T-helper 2 cell (primary cell): ENCODE measurements around the gene DHDH.
"Not testable (repeated sequence)": the region's sequence is repeated elsewhere in the genome, so short reads cannot be mapped to it uniquely, and the experiment has no call there.

Experiments
- DNase-seq, 5 experiments: peaks; one replicate each; pipeline versions ENCODE4 v3.0.0 to v3.0.0-alpha.2; 2012 to 2022

The DHDH gene

GRCh38 chr19:48918071-48918470 lies 15.4 kb upstream of the DHDH start:
- DNase-seq = no peak

- no peak for DNase-seq
These were observed 14.7 kb upstream of the DHDH start for GRCh38 chr19:48918801-48919247.

GRCh38 chr19:48919271-48919670 lies 14.2 kb upstream of the DHDH start:
- not testable (repeated sequence) for DNase-seq

DNA sequence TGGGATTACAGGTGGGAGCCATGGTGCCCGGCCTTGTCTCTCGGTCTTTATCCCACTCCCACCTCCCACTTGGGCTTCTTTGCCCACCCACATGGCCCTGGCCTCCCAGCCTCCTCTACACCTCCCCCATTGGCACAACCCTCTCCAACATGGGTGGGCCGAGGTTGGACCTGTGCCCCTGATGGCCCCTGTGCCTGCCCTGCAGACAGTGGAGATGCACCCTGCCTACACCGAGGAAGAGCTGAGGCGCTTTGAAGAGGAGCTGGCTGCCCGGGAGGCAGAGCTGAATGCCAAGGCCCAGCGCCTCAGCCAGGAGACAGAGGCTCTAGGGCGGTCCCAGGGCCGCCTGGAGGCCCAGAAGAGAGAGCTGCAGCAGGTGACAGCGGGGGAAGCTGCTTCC lies 12.6 kb upstream of the DHDH start:
- no peak for DNase-seq

DNA sequence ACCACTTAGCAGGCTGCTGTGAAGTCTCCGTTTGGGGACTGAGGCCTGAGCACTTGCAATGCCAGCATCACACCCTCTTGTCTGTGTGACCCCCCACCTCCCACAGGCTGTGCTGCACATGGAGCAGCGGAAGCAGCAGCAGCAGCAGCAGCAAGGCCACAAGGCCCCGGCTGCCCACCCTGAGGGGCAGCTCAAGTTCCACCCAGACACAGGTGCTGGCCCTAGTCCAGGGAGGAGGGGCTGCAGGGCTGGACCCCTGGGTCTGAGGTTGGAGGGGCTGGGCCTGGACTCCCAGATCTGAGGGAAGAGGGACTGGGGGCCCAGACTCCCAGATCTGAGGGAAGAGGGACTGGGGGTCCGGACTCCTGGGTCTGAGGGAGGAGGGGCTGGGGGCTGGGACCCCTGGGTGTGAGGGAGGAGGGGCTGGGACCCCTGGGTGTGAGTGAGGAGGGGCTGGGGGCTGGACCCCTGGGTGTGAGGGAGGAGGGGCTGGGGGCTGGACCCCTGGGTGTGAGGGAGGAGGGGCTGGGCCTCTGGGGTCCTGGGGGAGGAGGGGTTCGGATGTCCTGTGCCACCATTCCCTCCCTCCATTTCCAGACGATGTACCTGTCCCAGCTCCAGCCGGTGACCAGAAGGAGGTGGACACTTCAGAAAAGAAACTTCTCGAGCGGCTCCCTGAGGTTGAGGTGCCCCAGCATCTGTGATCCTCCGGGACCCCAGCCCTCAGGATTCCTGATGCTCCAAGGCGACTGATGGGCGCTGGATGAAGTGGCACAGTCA lies 11.6 kb upstream of the DHDH start:
- no peak for DNase-seq

GRCh38 chr19:48922548-48923490 lies 10.7 kb upstream of the DHDH start:
- DNase-seq = no peak

- DNase-seq = no peak
These were observed 8.2 kb upstream of the DHDH start for GRCh38 chr19:48925240-48925843.

DNA sequence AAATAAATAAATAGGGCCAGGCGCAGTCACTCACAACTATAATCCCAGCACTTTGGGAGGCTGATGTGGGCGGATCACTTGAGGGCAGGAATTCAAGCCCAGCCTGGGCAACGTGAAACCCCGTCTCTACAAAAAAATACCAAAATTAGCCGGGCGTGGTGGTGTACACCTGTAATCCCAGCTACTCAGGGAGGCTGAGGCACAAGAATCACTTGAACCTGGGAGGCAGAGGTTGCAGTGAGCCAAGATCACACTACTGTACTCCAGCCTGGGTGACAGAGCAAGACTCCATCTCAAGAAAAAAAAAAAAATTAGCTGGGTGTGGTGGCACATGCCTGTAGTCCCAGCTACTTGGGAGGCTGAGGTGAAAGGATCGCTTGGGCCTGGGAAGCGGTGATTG lies 7.6 kb upstream of the DHDH start:
- DNase-seq = not testable (repeated sequence)

DNA sequence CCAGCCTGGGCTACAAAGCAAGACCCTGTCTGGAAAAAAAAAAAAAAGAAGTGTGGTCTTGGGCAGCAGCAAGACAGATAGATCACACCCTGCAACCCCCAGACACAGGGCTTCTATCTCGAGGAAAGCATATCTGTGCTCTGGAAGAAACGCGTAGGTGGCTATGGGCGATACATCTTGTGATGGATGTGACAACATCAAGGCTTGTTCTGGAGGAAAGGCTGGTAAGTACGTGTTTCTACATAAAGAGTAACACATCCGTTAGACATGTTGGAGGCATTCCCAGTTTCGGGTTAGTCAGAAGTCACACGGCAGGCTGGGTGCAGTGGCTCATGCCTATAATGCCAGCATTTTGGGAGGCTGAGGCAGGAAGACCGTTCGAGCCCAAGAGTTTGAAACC lies 6.6 kb upstream of the DHDH start:
- peak in 1 of 5 experiments; percentile 39 for DNase-seq

- DNase-seq = not testable (repeated sequence)
These were observed 5.8 kb upstream of the DHDH start for GRCh38 chr19:48927692-48928091.

DNA sequence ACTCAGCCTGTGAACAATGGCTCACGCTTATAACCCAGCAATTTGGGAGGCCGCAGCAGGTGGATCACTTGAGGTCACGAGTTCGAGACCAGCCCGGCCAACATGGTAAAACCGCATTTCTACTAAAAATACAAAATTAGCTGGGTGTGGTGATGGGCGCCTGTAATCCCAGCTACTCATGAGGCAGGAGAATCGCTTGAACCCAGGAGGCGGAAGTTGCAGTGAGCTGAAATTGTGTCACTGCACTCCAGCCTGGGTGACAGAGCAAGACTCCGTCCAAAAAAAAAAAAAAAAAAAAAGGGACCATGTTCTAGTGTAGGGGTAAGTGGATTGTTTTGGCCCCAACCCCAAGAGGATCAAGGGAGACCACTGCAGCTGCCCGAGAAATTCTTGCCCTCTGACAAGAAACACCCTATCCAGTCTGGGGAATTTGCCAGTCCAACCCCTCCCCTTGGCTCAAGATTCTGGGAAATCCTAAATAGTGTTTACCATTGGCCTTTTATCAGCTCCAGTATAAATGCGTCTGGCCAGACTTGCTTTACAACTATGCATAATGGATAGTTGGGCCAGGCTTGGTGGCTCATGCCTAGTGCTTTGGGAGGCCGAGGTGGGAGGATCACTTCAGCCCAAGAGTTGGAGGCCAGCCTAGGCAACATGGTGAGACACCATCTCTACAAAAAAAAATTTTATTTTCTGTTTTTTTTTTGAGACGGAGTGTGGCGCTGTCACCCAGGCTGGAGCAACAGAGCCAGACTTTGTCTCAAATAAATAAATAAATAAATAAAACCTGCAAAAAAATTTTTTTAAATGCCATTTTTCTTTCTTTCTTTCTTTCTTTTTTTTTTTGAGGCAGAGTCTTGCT lies 5.1 kb upstream of the DHDH start:
- DNase-seq = no peak

DNA sequence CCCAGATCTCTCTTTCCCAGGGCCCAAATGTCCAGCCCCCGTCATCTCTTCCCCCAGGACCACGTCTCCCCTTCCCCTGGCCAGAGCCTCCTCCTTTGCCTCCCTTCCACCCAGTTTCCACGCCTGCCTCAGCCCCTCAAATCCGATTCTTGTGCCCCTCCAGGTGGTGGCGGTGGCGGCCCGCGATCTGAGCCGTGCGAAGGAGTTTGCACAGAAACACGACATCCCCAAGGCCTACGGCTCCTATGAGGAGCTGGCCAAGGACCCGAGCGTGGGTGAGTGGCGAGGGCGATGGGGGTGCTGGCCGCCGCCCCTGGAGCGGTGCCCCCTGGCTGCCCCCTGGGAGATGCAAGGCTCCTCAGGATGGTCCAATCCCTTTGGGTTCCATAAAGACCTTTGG lies 1.3 kb downstream of the DHDH start:
- DNase-seq = no peak

DNA sequence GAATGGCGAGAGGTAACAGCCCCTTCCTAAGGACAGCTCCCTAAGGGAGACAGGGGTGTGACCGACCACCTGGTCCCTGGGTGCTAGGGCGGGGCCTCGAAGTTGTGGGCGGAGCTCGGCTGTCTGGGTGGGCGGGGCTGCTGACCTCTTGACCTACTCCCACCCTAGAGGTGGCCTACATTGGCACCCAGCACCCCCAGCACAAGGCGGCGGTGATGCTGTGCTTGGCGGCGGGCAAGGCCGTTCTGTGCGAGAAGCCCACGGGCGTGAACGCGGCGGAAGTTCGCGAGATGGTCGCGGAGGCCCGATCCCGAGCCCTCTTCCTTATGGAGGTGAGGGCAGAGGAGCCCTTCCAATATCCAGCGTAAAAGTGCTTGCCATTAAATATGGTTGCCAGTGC lies 2.4 kb downstream of the DHDH start:
- DNase-seq = no peak

GRCh38 chr19:48938256-48938655 lies 4.8 kb downstream of the DHDH start:
- no peak for DNase-seq

DNA sequence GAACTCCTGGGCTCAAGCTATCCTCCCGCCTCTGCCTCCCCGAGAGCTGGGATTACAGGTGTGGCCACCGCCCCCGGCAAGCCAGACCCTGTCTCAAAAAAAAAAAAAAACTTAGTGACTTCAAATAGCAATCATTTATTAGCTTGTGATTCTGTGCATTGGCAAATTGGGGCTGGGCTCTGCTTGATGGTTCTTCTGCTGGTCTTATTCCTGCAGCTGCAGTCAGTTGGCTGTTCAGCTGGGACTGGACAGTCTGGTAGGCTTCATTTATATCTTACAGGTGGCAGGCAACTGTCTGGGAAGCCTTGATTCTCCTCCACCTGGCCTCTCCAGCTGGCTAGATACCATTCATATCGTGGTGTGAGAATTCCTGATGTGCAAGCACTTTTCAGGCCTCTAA lies 7.4 kb downstream of the DHDH start:
- no peak for DNase-seq

- DNase-seq = no peak
These were observed 9.6 kb downstream of the DHDH start for GRCh38 chr19:48943081-48943480.

DNA sequence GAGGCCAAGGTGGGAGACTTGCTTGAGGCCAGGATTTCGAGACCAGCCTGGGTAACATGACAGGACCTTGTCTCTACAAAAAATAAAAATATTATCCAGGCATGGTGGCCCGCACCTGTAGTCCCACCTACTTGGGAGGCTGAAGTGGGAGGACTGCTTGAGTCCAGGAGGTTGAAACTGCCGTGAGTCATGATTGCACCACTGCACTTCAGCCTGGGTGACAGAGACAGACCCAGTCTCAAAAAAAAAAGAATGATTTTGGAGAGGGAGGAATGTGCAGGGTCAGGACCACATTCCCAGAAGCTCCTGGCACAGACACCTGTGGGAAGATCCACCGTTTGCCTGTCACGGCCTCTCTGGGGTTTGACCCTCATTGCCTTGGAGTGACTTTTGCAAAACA lies 11.9 kb downstream of the DHDH start:
- no peak for DNase-seq

- DNase-seq = no peak
These were observed 12.3 kb downstream of the DHDH start for GRCh38 chr19:48945817-48946216.

GRCh38 chr19:48946463-48947257 lies 13.2 kb downstream of the DHDH start:
- no peak for DNase-seq

GRCh38 chr19:48947258-48947542 lies 13.7 kb downstream of the DHDH start:
- DNase-seq = no peak

DNA sequence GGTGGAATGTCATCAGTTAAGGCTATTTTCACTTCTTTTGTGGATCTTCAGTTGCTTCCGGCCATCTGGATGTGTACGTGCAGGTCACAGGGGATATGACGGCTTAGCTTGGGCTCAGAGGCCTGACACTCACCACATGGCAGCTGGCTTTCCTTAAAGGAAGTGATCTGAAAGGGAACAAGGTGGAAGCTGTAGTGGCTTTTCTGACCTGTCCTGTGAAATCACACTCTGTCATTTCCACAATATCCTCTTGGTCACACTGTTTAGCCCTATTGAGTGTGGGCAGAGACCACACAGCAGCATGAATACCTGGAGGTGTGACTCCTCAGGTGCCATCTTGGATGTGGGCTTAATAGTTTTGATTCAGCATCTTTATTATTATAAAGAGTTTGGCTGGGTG lies 16.7 kb downstream of the DHDH start:
- no peak for DNase-seq
